Pancreas (tissue), 10 donors: ENCODE results near the gene EFCAB12. TPM values are rescaled to one million over a fixed set of nuclear protein-coding genes. Genes with fewer than 3 reads are reported as not detected.

ENCODE experiments used
- ATAC-seq, 4 donors: fragments of 200-7000 bp; cut with Tn5 transposase; one replicate each; pipeline versions ENCODE4 v1.8.0 to v1.9.1; 2020; ENCODE audit warnings: mild to moderate bottlenecking in 4 of 4, moderate library complexity in 4 of 4
- DNase-seq, 6 donors: peaks; one replicate each; pipeline ENCODE4 v3.0.0-alpha.2; 2020
- FAIRE-seq: peaks from 2 replicates; lab custom pipeline; 2012; peaks lifted over from hg19 to GRCh38; lab: Jason Lieb, UNC
- H3K27ac ChIP-seq, 4 donors: fragments of 200-600 bp; sonication (generic); 1 replicate in 3 of 4; 2 replicates in 1 of 4; pipeline versions ENCODE4 v1.5.0 to v1.8.0; 2020
- H3K27me3 ChIP-seq, 4 donors: fragments of 200-600 bp; one replicate each; pipeline ENCODE4 v1.8.0; 2021
- H3K36me3 ChIP-seq, 3 donors: fragments of 200-600 bp; sonication (generic) in 1 of 3; one replicate each; pipeline versions ENCODE4 v1.5.0 to v1.8.0; 2020 to 2021
- H3K4me1 ChIP-seq, 3 donors: fragments of 200-600 bp; one replicate each; pipeline ENCODE4 v1.8.0; 2021
- H3K4me3 ChIP-seq, 4 donors: fragments of 200-600 bp; sonication (generic) in 2 of 4; one replicate each; pipeline versions ENCODE4 v1.5.0 to v1.8.0; 2020 to 2021
- H3K9me3 ChIP-seq, 4 donors: fragments of 200-600 bp; one replicate each; pipeline ENCODE4 v1.8.0; 2021
- CTCF ChIP-seq, 4 donors: fragments of 200-600 bp; sonication (generic) in 3 of 4; IDR thresholded peaks; one replicate each; pipeline versions ENCODE4 v1.5.0 to v1.8.0; 2021; ENCODE audit warnings: antibody characterized with exemption in 4 of 4
- WGBS, 2 donors: extraction: QIAGEN DNeasy Blood & Tissue Kit; methylation state at CpG; one replicate each; pipeline ENCODE4 v1.1.7; 2013; 5-methylcytosine and 5-hydroxymethylcytosine counted together
- intact Hi-C, 3 donors: fragments of 100-400 bp; cut with DNase I; formaldehyde crosslinking; loops; one replicate each; pipeline versions ENCODE4 v1.11.1 to v1.14.2; 2022
- polyA plus RNA-seq, 2 donors: library from polyadenylated mRNA; stranded (reverse); fragments of 200-250 nt; gene quantifications; one replicate each; pipeline ENCODE4 v1.2.3, GENCODE V29; 2013
- total RNA-seq, 6 donors: library from RNA; stranded (reverse); fragmentation: NEBNext Ultra II Directional in 4 of 6; extraction: Animal tissue kit (Norgen Biotek cat#: 25700) in 4 of 6; gene quantifications; one replicate each; pipeline versions ENCODE4 v1.2.1 to v1.2.4, GENCODE V29; 2021 to 2023
- donor health status: healthy with polysubstance abuse.
- donor health status: DM: no; HTN: no; CAD: no; lungs with moderate emphysema.
- donor health status: DM: no; HTN: no; CAD: no.
- donor health status: control.
- donor health status: control.
- donor health status: Bipolar disorder and iron deficiency.
- donor health status: DM: yes; HTN: yes; CAD: no.
- donor health status: DM: no; HTN: no; CAD: no.
- donor health status: DM: no; HTN: no; CAD: no.
- donor health status: DM: yes; HTN: yes; CAD: no.

EFCAB12 gene
- total and polyA plus RNA-seq, 8 donors = 0.43 to 2.0 (median 0.89) TPM

DNA sequence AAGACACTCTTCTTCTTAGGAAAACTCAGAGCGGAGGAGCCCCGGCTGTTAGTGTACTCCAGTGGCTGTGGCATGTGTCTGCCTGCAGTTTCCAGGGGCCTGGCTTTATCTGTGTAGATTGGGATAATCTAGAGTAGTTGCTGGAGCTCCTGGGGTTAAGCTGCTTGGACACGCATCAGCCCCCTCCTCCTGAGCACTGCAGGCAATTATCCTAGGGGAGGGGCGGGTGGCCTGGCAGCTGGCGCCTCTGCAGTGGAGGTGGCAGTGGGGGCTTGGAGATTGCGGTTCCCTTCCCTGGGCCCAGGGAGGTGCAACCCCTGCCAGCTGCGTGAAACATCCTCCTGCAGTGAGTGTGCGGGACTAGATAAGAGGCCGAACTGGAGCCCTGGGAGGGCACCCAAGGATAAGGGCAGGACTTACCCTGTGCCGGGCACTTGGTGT, 68.2 kb downstream of the EFCAB12 start:
- intact Hi-C loops = no loop called here
- Histone ChIP-seq H3K27me3 (no peaks in the 10 kb centered on the region), H3K4me3 (no peak overlapping the region), H3K4me1 (no peaks in the 10 kb centered on the region), H3K27ac (no peak overlapping the region), H3K36me3 (no peaks in the 10 kb centered on the region), H3K9me3 (no peaks in the 10 kb centered on the region)
- 72 to 76% methylated on average over 10 of the region's 10 CpGs for WGBS, 2 donors
- FAIRE-seq (no peak), DNase-seq (no peak), ATAC-seq (no peak)
- TF ChIP-seq CTCF (IDR thresholded peaks at IDR 0.05) = no peak

DNA sequence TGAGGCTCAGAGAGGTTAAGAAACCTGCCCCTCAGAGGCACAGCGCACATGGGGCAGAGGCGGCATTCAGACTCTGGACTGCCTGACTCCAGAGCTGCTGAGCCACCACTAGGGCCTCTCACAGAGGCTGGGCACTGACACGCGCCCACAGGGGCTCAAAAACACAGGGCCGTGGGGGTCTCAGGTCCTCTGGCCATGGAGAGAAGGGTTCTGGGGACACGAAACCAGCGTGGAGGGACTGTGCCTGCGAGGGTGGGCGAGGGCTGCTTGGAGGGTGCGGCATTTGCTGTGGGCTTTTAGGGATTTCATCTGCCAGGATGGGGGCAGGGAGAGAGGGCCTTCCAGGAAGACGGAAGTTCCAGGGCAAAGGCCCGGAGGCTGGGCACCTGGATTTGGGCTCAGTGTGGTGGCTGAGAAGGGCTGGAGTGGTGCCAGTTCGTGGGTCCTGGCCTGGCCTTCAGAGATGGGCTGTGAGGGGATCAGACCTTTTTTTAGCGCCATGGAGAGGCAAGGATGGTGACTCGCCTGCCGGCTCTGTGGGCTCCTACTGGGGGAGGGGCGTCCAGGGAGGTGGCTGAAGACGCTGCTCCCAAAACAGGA, 69.6 kb downstream of the EFCAB12 start:
- FAIRE-seq (no peak), ATAC-seq (no peak), DNase-seq (no peak)
- Histone ChIP-seq H3K9me3 (no peaks in the 10 kb centered on the region), H3K27ac (no peak overlapping the region), H3K27me3 (no peaks in the 10 kb centered on the region), H3K4me3 (no peak overlapping the region), H3K4me1 (no peaks in the 10 kb centered on the region), H3K36me3 (no peaks in the 10 kb centered on the region)
- intact Hi-C loops = no loop called here
- 66 to 72% methylated on average over 18 of the region's 18 CpGs for WGBS, 2 donors
- no peak for TF ChIP-seq CTCF (IDR thresholded peaks at IDR 0.05)

DNA sequence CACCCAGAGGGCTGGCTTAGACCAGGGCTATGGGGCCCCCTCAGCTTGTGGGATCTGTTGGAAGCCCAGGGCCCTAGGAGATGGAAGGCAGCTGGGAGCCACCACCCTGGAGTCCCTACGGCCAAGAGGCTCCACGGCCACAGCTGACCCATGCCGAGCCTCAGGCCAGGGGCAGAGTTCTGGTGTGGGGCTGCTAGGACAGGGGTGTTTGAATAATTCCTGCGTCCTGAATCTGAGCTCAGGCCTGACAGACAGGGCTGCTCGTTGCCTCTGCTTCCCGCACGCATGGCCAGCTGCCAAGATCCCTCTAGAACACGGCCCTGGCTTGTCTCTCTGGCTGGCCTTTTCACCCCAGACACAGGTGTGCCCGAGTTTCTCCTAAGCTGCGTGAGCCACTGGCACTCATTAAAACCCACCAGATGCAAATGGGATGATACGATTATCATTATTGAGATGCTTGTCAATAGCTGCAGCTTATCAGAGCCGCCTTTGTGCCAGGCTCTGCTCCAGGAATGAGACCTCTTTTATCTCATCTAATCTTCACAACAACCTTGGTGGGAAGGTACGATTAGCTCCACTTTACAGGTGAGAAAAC, 70.2 kb downstream of the EFCAB12 start:
- FAIRE-seq (no peak), DNase-seq (no peak), ATAC-seq (no peak)
- intact Hi-C loops = no loop called here
- H3K27me3 ChIP-seq = no peaks in the 10 kb centered on the region
- no peaks in the 10 kb centered on the region for H3K36me3 ChIP-seq
- no peak overlapping the region for H3K27ac ChIP-seq
- H3K4me3 ChIP-seq = no peak overlapping the region
- no peaks in the 10 kb centered on the region for H3K4me1 ChIP-seq
- WGBS, 2 donors = 54 to 55% methylated on average over 13 of the region's 13 CpGs
- no peak for TF ChIP-seq CTCF (IDR thresholded peaks at IDR 0.05)
- no peaks in the 10 kb centered on the region for H3K9me3 ChIP-seq

DNA sequence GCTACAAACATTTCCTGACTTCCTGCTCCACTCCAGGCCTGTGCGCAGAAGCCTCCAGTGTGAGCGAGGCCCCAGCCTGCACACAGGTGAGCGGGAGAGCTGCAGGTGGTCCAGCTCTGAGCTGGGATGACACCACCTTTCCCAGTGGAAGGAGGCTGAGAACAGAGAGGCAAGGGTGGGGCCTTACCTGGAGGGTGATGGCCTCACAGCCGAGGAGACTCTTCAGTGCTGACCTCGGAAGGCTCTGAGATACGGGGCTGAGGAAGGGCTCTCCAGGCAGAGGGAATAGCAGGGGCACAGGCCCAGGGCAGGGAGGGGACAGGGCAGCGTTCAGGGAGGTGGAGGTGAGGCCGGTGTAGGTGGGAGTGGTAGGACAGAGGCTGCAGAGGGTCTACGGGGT, 70.8 kb downstream of the EFCAB12 start:
- intact Hi-C loops = no loop called here
- no peaks in the 10 kb centered on the region for H3K27me3 ChIP-seq
- WGBS, 2 donors = 81 to 91% methylated on average over 9 of the region's 9 CpGs
- no peak overlapping the region for H3K27ac ChIP-seq
- FAIRE-seq = no peak
- no peak for DNase-seq
- TF ChIP-seq CTCF (IDR thresholded peaks at IDR 0.05) = no peak
- no peak overlapping the region for H3K4me3 ChIP-seq
- H3K9me3 ChIP-seq = no peaks in the 10 kb centered on the region
- no peak for ATAC-seq
- H3K36me3 ChIP-seq = no peaks in the 10 kb centered on the region
- no peaks in the 10 kb centered on the region for H3K4me1 ChIP-seq

DNA sequence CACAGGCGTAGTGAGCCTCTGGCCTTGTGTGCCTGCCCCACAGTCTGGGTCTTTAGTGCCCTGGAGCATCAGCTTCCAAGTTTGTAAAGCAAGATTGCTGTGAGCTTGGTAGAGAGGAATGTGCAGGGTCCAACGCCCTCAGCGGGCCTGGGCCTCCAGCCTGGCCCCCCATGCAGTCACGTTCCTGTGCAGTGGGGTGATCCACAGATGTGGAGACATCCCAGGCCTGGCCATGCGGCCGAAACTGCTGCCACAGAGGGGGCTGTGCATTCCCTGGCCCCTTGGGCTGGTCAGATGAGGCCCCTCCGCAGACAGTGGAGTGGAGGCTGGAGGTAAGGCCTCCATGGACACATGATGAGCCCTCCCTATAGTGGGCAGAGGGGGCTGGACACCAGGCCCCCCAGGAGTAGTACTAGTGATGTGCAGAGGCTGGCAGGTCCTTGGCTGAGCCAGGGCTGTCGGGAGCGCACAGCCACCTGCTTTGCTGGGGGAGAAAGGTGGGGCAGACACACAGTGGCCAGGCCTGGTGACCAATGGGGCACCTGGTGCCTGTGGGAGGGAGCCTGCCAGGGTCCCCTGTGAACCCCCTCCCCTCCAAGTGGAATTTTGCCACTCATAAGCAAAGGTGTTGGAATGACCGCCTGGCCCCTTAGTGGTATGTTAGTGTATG, 71.5 kb downstream of the EFCAB12 start:
- no peak for ATAC-seq
- H3K4me3 ChIP-seq = no peak overlapping the region
- no peak for DNase-seq
- H3K27me3 ChIP-seq = no peaks in the 10 kb centered on the region
- no peak for FAIRE-seq
- intact Hi-C loops = no loop called here
- TF ChIP-seq CTCF (IDR thresholded peaks at IDR 0.05) = no peak
- no peaks in the 10 kb centered on the region for H3K4me1 ChIP-seq
- WGBS, 2 donors = 90 to 95% methylated on average over 10 of the region's 10 CpGs
- no peaks in the 10 kb centered on the region for H3K9me3 ChIP-seq
- no peak overlapping the region for H3K27ac ChIP-seq
- H3K36me3 ChIP-seq = no peaks in the 10 kb centered on the region
